Effector memory CD8-positive, alpha-beta T cell (primary cell): Measurements from ENCODE around the gene ANTKMT.
A peak's percentile ranks its signal among the peaks of the same experiment; 100 is the strongest.

Source experiments
- ATAC-seq: fragments of 150-1000 bp; cut with Tn5 transposase; replicated peaks from 2 replicates; pipeline ENCODE4 v1.10.0; 2021; ENCODE audit warnings: mild to moderate bottlenecking, moderate library complexity
- DNase-seq, 3 experiments: peaks; one replicate each; pipeline ENCODE4 v3.0.0; 2021
- H3K27ac Mint-ChIP-seq, 2 donors: one replicate each; pipeline ENCODE4 v1.8.0; 2022; ENCODE audit warnings: mild to moderate bottlenecking in 2 of 2, mixed read lengths in 2 of 2, moderate library complexity in 2 of 2
- H3K27me3 Mint-ChIP-seq, 2 donors: one replicate each; pipeline ENCODE4 v1.8.0; 2022; ENCODE audit warnings: mixed read lengths in 2 of 2
- H3K36me3 Mint-ChIP-seq: one replicate; pipeline ENCODE4 v1.8.0; 2022; ENCODE audit warnings: mild to moderate bottlenecking, moderate library complexity, mixed read lengths; ENCODE audit not compliant: insufficient read depth
- H3K4me1 Mint-ChIP-seq, 2 donors: one replicate each; pipeline ENCODE4 v1.8.0; 2022; ENCODE audit warnings: low read depth in 2 of 2, mixed read lengths in 2 of 2
- H3K4me3 Mint-ChIP-seq, 2 donors: one replicate each; pipeline ENCODE4 v1.8.0; 2022; ENCODE audit warnings: mild to moderate bottlenecking in 2 of 2, mixed read lengths in 2 of 2, moderate library complexity in 2 of 2
- H3K9me3 Mint-ChIP-seq, 2 donors: one replicate each; pipeline ENCODE4 v1.8.0; 2022; ENCODE audit warnings: mixed read lengths in 2 of 2

ANTKMT gene

DNA sequence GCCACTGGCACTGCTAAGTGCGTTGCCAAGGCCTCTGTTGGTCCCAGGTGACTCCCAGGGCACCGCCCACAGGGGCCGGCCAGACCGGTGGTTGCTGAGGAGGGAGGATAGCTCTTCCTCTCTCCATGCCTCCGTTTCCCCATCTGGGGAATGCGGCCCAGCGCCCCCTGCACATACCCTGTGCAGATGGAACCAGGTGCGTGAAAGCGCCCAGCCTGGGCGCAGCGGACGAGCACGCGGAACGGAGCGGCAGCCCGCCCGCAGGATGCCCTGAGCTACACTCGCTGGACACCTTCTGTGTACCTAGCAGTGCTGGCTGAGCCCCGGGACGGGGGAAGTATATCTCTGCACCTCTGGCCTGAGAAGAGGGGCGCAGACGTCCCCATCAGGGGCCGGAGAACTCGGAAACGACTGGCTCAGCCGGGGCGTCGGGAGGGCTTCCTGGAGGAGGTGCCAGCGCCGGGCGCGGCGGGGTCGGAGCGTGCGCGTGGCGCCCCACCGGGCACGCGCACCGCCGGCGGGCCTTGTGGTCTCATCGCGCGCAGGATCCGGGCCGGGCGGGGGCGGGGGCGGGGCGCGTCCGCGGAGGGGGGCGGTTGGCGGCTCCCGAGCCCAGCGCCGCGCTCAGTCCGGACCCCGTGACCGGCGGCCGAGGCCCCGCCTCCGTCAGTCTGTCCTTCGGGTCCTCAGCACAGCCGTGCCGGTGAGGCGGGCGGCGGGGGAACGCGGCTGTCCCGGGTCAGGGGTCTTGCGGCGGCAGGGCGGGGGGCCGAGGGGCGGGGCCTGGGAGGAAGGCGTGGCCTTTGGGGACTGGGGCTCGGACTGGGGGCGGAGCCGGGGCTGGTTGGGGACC, 5.7 kb downstream of the ANTKMT start, which contains the start of the genes CCDC78 and HAGHL:
TSS of gene CCDC78 (minus strand) at position 6 of the 853 bp plus-strand sequence. CDS start 76 bp downstream, outside the sequence.
TSS of gene HAGHL (plus strand) at position 669 of the 853 bp plus-strand sequence. CDS start 404 bp downstream, outside the sequence.
- peak within 1 kb of the TSS; percentile 72 to 80 for H3K4me3 Mint-ChIP-seq
- peak in 2 of 3 experiments; percentile 51 to 54 for DNase-seq

DNA sequence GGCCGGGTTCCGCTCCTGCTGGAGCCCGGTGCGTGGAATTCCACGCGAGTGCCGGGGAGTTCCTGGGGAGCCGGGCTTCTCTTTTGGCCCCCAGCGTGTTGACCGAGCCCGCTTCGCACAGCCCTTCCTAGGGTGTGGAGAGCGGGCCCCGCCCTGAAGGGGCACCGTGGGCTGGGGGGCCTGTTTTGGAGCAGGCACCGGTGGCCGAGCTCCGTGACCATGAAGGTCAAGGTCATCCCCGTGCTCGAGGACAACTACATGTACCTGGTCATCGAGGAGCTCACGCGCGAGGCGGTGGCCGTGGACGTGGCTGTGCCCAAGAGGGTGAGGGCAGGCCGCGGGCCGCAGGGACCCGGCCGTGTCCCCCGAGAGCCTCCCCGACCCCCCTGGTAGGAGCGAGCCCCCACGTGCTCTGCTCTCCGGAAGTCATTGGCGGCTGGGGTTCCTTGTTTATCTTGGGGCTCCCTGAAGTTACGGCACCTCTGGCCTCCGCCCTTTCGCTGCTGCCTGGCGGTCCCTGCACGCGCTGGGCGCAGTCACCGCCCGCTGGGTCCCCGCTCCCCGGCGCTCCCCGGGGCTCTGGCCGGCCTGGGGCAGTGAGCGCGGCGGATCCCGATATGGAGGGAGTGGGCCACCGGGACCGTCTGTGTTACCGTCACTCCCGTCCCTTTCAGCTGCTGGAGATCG, 6.5 kb downstream of the ANTKMT start:
- Mint-ChIP-seq H3K27me3 (no peaks in the 10 kb centered on the region), H3K27ac (no peak overlapping the region), H3K4me1 (peaks cover 0 to 8% of the 10 kb centered on the region in 2 donors), H3K36me3 (peaks cover 30% of the 10 kb centered on the region), H3K9me3 (no peaks in the 10 kb centered on the region), H3K4me3 (peak overlapping the region; percentile 59 to 80)
- ATAC-seq, result peak; percentile 19
- DNase-seq, result no peak

More for the DNA sequence above, 5.7 kb downstream of the ANTKMT start, which contains the start of the genes CCDC78 and HAGHL:
- H3K36me3 Mint-ChIP-seq, result peaks cover 32% of the 10 kb centered on the region
- H3K27ac Mint-ChIP-seq, result peak within 1 kb of the TSS in 1 of 2 donors; percentile 73
- H3K4me1 Mint-ChIP-seq, result peaks cover 3 to 11% of the 10 kb centered on the region in 2 donors
- no peaks in the 10 kb centered on the region for H3K9me3 Mint-ChIP-seq
- ATAC-seq, result peak; percentile 31
- H3K27me3 Mint-ChIP-seq, result no peaks in the 10 kb centered on the region

DNA sequence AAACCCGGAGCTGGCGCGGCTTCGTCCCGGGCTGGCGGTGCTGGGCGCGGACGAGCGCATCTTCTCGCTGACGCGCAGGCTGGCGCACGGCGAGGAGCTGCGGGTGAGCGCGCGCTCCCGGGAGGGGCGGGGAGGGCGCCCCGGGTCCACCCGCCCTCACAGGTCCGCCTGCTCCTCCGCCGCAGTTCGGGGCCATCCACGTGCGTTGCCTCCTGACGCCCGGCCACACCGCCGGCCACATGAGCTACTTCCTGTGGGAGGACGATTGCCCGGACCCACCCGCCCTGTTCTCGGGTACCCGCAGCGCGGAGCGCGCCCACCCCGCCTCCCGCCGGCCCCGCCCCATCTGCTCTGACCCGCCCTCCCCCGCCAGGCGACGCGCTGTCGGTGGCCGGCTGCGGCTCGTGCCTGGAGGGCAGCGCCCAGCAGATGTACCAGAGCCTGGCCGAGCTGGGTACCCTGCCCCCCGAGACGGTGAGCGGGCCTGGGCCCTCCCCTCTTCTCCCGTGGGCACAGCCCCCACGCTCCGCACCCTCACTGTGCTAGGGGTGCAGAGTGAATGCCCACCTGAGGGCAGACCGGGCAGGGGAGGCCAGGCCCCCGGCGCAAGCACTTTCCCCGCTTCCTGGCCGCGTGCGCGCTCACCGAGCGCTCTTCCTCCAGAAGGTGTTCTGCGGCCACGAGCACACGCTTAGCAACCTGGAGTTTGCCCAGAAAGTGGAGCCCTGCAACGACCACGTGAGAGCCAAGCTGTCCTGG, 7.4 kb downstream of the ANTKMT start:
- Mint-ChIP-seq H3K4me3 (peak overlapping the region; percentile 57 to 80), H3K27ac (no peak overlapping the region), H3K4me1 (peaks cover 0 to 6% of the 10 kb centered on the region in 2 donors), H3K9me3 (no peaks in the 10 kb centered on the region), H3K27me3 (no peaks in the 10 kb centered on the region), H3K36me3 (peaks cover 35% of the 10 kb centered on the region)
- DNase-seq (peak; percentile 70 to 80 (median 70)), ATAC-seq (peak; percentile 78)

DNA sequence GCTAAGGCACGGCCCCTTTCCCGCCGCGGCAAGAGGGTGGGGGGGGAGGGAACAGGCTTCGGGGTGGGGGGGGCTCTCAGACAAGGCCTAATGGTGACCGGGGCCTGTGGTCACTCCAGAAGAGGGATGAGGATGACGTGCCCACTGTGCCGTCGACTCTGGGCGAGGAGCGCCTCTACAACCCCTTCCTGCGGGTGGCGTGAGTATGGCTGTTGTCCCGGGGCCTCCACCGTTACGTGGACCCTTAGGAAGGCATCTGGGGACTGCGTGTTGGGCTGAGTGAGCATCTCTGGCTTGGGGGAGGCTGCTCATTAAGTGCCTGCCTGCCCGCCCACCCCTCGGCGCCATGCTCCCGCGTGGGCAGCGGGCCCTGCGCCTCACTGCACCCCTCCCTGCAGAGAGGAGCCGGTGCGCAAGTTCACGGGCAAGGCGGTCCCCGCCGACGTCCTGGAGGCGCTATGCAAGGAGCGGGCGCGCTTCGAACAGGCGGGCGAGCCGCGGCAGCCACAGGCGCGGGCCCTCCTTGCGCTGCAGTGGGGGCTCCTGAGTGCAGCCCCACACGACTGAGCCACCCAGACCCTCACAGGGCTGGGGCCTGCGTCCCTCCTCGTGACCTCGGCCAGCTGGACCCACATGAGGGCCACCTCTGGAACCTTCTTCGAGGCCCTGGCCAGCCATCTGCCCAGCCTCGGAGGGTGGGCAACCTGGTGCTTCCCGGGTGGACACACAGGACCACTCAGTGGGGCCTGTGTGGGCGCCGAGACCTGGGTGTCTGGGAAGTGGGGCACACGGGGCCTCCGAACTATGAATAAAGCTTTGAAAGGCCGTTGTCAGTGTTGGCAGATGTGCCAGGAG, 8.2 kb downstream of the ANTKMT start:
- Mint-ChIP-seq H3K27ac (no peak overlapping the region), H3K4me1 (peaks cover 0 to 6% of the 10 kb centered on the region in 2 donors), H3K4me3 (peak overlapping the region; percentile 57 to 80), H3K36me3 (peaks cover 35% of the 10 kb centered on the region), H3K9me3 (no peaks in the 10 kb centered on the region), H3K27me3 (no peaks in the 10 kb centered on the region)
- ATAC-seq, result no peak
- DNase-seq, result no peak

DNA sequence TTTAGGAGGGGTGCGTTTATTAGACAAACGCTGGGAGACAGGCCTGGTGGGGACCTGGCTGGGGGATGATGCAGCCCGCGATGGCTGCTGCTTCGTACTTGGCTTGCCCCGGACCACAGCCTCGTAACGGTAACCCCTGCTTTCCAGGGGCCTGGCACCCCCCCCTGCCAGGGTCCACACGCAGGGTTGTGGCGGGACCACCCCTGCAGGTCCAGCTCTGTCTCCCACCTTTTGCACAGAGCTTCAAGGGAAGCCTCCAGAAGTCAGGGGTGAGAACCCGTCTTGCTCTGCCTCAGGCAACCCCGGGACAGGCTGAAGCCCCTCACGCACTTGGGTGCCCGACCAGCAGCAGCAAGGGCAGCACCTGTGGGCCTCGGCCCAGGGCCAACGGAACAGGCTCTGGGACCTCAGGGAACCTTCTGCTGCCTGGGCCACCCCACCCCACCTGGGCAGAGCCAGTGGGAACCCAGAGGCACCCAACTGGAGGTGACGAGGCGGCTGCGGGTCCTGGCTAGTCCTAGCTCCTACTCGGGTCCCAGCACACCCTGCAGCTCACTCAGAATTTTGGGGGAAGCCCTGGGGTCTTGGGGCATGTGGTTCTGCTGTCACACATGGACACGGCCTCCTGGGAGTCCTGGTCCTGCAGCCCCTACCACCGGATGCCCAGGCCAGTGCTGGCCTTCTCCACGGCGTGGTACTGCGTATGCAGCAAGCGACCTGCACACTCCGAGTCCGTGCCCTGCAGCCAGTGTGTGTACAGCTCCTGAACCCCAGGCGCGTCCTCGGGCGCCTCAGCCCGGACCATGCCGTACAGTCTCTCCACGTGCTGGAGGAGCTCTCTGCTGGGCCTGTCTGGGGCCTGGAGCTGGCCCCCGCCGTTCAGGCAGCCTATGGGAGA, 9.1 kb downstream of the ANTKMT start:
- peaks cover 0 to 5% of the 10 kb centered on the region in 2 donors for H3K4me1 Mint-ChIP-seq
- DNase-seq (no peak), ATAC-seq (no peak)
- H3K4me3 Mint-ChIP-seq, result peak overlapping the region in 1 of 2 donors; percentile 19
- H3K27ac Mint-ChIP-seq, result no peak overlapping the region
- H3K9me3 Mint-ChIP-seq, result no peaks in the 10 kb centered on the region
- H3K36me3 Mint-ChIP-seq, result peaks cover 37% of the 10 kb centered on the region
- no peaks in the 10 kb centered on the region for H3K27me3 Mint-ChIP-seq

DNA sequence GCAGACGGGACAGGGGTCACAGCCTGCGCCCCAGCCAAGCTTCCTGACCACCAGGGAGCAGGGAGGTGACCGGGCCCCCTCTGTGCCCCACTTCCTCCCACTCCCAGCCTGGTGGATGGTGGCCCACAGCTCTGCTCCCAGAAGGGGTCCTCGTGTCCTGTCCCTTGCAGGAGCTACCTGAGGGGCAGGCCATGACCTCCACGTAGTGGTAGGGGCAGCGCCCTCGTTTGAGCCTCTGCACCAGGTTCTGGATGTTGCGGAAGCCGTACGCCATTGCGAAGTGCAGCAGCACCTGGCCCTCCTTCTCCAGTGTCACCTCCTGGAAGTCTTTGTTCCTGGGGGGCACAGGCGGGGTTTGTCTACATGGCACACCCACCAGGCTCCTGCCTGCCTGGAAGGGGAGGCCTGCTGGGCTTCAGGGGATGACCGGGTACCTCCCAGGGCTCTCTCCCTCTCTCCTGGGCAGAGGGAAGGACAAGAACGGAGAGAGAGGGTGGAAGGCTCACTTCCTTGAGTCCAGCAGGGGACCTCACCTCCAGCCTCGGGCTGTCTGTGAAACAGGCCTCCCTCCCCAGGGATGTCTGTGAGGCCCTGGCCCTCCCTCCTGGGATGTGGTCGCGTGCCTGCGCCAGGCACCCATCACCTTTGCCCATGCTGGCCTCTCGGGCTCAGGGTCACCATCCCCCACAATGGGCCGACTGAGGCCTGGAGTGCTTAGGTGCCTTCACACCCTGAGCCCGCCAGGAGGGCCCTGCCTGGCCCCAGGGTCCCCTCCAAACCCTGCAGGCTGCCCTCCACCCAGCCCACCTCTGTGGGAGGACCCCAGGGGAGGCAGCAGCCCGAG, 9.9 kb downstream of the ANTKMT start:
- no peak overlapping the region for H3K27ac Mint-ChIP-seq

DNA sequence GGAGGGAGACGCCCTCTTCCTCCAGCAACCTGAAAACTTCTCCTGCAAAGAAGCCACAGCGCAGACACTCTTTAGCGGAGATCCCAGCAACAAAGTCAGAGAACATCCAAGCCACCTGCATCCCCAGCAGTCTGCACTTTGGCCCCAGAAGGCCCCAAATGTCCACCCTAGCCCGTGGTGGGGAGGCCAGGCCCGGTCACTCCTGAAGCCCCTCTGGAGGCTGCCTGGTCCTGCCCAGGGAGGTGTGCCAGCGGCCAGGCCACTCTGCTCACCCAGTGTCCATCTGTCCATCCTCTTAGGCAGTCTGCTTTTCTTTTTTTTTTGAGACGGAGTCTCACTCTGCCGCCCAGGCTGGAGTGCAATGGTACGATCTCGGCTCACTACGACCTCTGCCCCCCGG, 11.4 kb downstream of the ANTKMT start:
- no peaks in the 10 kb centered on the region for H3K9me3 Mint-ChIP-seq
- no peak overlapping the region for H3K4me3 Mint-ChIP-seq
- peak overlapping the region in 1 of 2 donors; percentile 32 for H3K27ac Mint-ChIP-seq
- peaks cover 41% of the 10 kb centered on the region for H3K36me3 Mint-ChIP-seq
- H3K4me1 Mint-ChIP-seq, result peaks cover 0 to 1% of the 10 kb centered on the region in 2 donors
- no peak for DNase-seq
- no peak for ATAC-seq
- H3K27me3 Mint-ChIP-seq, result no peaks in the 10 kb centered on the region

More for the DNA sequence above, 9.9 kb downstream of the ANTKMT start:
- Mint-ChIP-seq H3K27me3 (no peaks in the 10 kb centered on the region), H3K9me3 (no peaks in the 10 kb centered on the region), H3K4me3 (no peak overlapping the region), H3K36me3 (peaks cover 39% of the 10 kb centered on the region), H3K4me1 (peaks cover 0 to 1% of the 10 kb centered on the region in 2 donors)
- no peak for DNase-seq
- ATAC-seq, result no peak

DNA sequence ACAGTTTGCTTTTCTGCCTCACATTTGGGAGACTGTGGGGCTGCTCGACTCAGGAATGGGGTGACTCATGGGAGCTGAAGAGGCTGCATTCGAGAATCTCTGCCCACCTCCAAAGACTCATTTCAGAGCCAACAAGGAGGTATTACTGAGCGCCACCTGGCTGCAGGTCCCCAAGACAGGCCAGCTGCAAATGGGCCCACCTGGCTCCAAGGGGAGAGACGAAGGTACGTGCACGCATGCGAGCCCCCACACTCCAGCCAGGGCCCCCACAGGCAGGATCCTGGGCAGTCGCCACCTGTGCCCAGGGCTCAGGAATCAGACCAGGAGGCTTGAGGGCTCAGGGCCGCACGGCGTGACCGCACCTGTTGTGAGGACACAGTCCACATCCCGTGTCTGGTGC, 12.0 kb downstream of the ANTKMT start:
- DNase-seq, result no peak
- Mint-ChIP-seq H3K36me3 (peaks cover 44% of the 10 kb centered on the region), H3K27ac (no peak overlapping the region), H3K27me3 (no peaks in the 10 kb centered on the region), H3K4me3 (no peak overlapping the region), H3K4me1 (peaks cover 0 to 1% of the 10 kb centered on the region in 2 donors), H3K9me3 (no peaks in the 10 kb centered on the region)
- ATAC-seq, result no peak

DNA sequence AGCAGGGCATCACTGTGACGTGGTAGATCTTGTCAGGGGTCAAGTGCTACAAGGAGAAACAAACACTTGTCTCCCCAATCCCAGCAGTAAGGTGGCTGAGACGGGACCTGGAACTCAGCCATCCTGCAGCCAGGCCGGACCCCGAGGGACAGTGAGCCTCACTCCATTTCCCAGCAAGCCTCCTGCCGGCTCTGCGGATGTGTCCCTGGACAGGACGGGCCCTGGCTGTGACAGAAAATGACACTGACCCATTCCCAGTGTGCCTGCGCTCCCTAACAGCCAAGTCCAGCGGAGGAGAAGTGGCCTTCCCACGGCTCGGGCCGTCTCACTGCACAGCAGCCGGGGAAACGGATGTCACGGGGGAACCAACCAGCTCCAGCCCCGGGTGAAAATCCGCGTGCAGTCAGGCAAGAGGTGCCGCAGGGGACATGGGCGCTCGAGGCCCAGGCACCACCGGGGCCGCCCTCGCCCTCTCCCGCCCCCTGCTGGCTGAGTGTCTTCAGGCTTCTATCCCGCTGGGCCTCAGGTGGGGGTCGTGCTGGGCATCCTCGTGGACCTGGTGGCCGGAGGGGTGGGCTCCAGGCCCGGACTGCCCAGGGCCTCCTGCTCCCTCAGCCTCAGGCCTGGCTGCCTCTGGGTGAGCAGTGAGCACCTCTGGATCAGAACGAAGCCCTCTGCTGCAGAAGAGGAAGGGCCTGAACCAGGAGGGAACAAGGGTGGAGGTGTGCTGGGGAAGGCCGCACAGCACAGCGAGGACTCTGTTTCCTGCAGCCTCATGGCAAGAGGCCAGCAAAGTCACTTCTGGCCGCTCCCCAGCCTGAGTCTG, 12.6 kb downstream of the ANTKMT start:
- Mint-ChIP-seq H3K4me3 (no peak overlapping the region), H3K9me3 (no peaks in the 10 kb centered on the region), H3K4me1 (peaks cover 0 to 1% of the 10 kb centered on the region in 2 donors), H3K27ac (no peak overlapping the region), H3K36me3 (peaks cover 44% of the 10 kb centered on the region), H3K27me3 (no peaks in the 10 kb centered on the region)
- no peak for DNase-seq
- no peak for ATAC-seq

DNA sequence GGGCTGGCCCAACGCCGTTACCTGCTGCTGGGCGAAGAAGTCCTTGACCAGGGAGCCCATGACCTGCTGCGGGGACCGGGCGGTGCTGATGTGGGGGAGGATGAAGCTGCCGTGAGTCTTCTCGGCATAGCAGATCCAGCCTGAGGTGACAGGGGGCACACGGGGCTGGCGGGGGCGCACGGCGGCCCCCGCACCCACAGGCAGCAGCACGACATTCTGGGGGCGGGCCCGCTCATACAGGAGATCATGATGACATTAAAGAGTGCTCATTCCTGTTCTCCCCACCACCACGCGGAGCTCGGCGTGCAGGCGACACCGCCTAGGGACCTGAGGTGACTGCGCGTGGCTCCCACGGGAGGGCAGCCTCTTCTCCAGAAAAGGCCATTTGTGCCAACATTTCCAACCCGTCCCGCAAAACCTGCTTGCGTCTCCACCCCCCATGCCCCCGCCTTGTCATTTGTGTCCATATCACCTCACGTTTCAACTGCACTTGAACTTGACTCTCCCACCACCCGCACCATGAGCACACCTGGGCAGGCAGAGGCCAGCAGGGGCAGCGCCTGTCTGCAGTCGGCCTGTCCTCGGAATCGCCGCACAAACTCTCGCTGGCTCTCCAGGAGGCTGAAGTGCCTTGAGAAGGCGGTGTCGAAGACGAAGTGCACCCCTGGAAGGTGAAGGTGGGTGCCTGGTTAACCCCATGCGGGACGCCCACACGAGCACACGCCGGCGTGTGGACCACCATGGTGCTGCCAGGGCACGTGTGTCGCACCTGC, 13.4 kb downstream of the ANTKMT start:
- no peak for ATAC-seq
- no peak for DNase-seq
- Mint-ChIP-seq H3K9me3 (no peaks in the 10 kb centered on the region), H3K4me3 (no peak overlapping the region), H3K36me3 (peaks cover 39% of the 10 kb centered on the region), H3K27me3 (no peaks in the 10 kb centered on the region), H3K27ac (no peak overlapping the region), H3K4me1 (peaks cover 0 to 1% of the 10 kb centered on the region in 2 donors)
